Tibial nerve (tissue), 4 donors: ENCODE results near the gene ITGA1.

ENCODE experiments used
- EP300 ChIP-seq, 2 donors: sonication (generic); formaldehyde crosslinking; IDR thresholded peaks; one replicate each; pipeline ENCODE4 v1.6.1; 2017; ENCODE audit warnings: antibody characterized with exemption in 2 of 2, mild to moderate bottlenecking in 1 of 2
- POLR2A ChIP-seq, 2 donors: fragments of 450-650 bp; IDR thresholded peaks; one replicate each; pipeline ENCODE4 v1.6.1; 2017; ENCODE audit warnings: antibody characterized with exemption in 2 of 2, mild to moderate bottlenecking in 2 of 2, moderate library complexity in 2 of 2
- TF ChIP-seq, protein P1 (sequence below), 5 experiments: fragments of 200-600 bp in 3 of 5; fragments of 450-650 bp in 2 of 5; sonication (generic) in 3 of 5; IDR thresholded peaks; one replicate each; pipeline ENCODE4 v1.5.1; 2016 to 2019; ENCODE audit warnings: antibody characterized with exemption in 5 of 5, mild to moderate bottlenecking in 3 of 5, moderate library complexity in 2 of 5

DNA sequence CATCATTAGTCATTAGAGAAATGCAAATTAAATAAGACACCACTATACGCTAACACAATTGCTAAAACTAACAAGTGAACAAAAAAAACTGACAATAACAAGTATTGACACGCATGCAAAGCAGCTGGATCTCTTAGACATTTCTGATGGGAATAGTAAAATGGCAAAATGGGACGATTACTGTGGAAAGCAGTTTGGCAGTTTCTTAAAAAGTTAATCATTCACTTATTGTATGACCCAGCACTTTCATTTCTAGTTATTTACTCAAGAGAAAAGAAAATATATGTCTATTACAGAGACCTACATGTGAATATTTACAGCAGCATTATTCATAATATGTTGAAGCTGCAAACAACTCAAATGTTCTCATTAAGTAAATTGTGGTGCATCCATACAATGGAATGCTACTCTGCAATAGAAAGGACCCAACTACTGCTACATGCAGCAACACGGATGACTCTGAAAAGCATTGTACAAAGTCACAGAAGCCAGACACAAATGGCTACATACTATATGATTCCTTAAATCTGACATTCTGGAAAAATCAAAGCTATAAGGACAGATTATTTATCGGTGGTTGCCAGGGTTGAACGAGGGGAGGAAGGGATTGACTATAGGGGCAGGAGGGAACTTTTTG is 104.6 kb downstream of the ITGA1 start:
- TF ChIP-seq, protein P1, sequence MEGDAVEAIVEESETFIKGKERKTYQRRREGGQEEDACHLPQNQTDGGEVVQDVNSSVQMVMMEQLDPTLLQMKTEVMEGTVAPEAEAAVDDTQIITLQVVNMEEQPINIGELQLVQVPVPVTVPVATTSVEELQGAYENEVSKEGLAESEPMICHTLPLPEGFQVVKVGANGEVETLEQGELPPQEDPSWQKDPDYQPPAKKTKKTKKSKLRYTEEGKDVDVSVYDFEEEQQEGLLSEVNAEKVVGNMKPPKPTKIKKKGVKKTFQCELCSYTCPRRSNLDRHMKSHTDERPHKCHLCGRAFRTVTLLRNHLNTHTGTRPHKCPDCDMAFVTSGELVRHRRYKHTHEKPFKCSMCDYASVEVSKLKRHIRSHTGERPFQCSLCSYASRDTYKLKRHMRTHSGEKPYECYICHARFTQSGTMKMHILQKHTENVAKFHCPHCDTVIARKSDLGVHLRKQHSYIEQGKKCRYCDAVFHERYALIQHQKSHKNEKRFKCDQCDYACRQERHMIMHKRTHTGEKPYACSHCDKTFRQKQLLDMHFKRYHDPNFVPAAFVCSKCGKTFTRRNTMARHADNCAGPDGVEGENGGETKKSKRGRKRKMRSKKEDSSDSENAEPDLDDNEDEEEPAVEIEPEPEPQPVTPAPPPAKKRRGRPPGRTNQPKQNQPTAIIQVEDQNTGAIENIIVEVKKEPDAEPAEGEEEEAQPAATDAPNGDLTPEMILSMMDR (IDR thresholded peaks at IDR 0.05) = no peak
- TF ChIP-seq POLR2A (IDR thresholded peaks at IDR 0.05) (no peak), EP300 (IDR thresholded peaks at IDR 0.05) (no peak)
